Adrenal gland (tissue), 12 donors: Measurements from ENCODE around the gene NXN. TPM values are rescaled to one million over a fixed set of nuclear protein-coding genes. Genes with fewer than 3 reads are reported as not detected.
A peak's percentile ranks its signal among the peaks of the same experiment; 100 is the strongest.

Experiments
- DNase-seq, 7 donors: peaks; one replicate each; pipeline ENCODE4 v3.0.0-alpha.2; 2019 to 2020
- H3K27ac ChIP-seq, 5 donors: fragments of 200-600 bp; sonication (generic) in 4 of 5; 1 replicate in 3 of 5; 2 replicates in 2 of 5; pipeline versions ENCODE4 v1.5.1 to v1.8.0; 2016 to 2020; ENCODE audit warnings: mild to moderate bottlenecking in 1 of 5
- H3K27me3 ChIP-seq: fragments of 200-600 bp; 2 replicates; pipeline ENCODE4 v1.8.0; 2021
- H3K36me3 ChIP-seq, 2 donors: fragments of 200-600 bp; replicated peaks in 1 of 2; 1 replicate in 1 of 2; 2 replicates in 1 of 2; pipeline versions ENCODE4 v1.5.1 to v1.8.0; 2018 to 2022
- H3K4me1 ChIP-seq, 2 donors: fragments of 200-600 bp; replicated peaks in 1 of 2; 1 replicate in 1 of 2; 2 replicates in 1 of 2; pipeline versions ENCODE4 v1.5.1 to v1.8.0; 2018 to 2021
- H3K4me3 ChIP-seq, 4 donors: fragments of 200-600 bp; sonication (generic) in 3 of 4; one replicate each; pipeline ENCODE4 v1.5.1; 2016 to 2018
- H3K9me3 ChIP-seq, 3 donors: fragments of 200-600 bp; sonication (generic) in 1 of 3; replicated peaks in 1 of 3; 1 replicate in 2 of 3; 2 replicates in 1 of 3; pipeline versions ENCODE4 v1.5.1 to v1.8.0; 2016 to 2021
- POLR2A ChIP-seq, 2 donors: fragments of 450-650 bp; IDR thresholded peaks; one replicate each; pipeline ENCODE4 v1.6.1; 2017; ENCODE audit warnings: antibody characterized with exemption in 2 of 2, mild to moderate bottlenecking in 2 of 2, moderate library complexity in 1 of 2
- WGBS, 4 donors: extraction: QIAGEN DNeasy Blood & Tissue Kit in 2 of 4; methylation state at CpG; one replicate each; pipeline versions ENCODE4 v1.1.5 to v1.1.7; 2013 to 2017; 5-methylcytosine and 5-hydroxymethylcytosine counted together
- intact Hi-C, 2 donors: fragments of 100-400 bp; cut with DNase I; formaldehyde crosslinking; loops; one replicate each; pipeline versions ENCODE4 v1.14.1 to v1.15.0; 2022 to 2023
- polyA plus RNA-seq, 3 donors: library from polyadenylated mRNA; stranded (reverse); fragments of 200-250 nt in 2 of 3; fragments of 350-450 nt in 1 of 3; fragmentation: Illumina TruSeq in 1 of 3; extraction: RNeasy Lipid Tissue Mini Kit (QIAGEN cat#74804) in 1 of 3; gene quantifications; one replicate each; pipeline ENCODE4 v1.2.3, GENCODE V29; 2013 to 2014
- total RNA-seq, 9 donors: library from RNA; depleted of rRNA in 4 of 9; stranded (reverse); fragments of >200 nt in 4 of 9; fragments of 120-200 nt in 1 of 9; fragmentation: NEBNext Ultra II Directional in 1 of 9; extraction: Animal tissue kit (Norgen Biotek cat#: 25700) in 1 of 9; gene quantifications; one replicate each; pipeline versions ENCODE4 v1.1.0 to v1.2.4, GENCODE V29; 2013 to 2023
- TF ChIP-seq, protein P1 (sequence below), 6 experiments: fragments of 450-650 bp in 4 of 6; fragments of 200-600 bp in 2 of 6; sonication (generic) in 1 of 6; IDR thresholded peaks; 1 replicate in 5 of 6; 2 replicates in 1 of 6; pipeline versions ENCODE4 v1.5.1 to v1.8.0; 2016 to 2021; ENCODE audit warnings: antibody characterized with exemption in 6 of 6, mild to moderate bottlenecking in 2 of 6, moderate library complexity in 1 of 6
- donor health status: healthy with polysubstance abuse.
- donor health status: Bipolar disorder and iron deficiency.
- donor health status: DM: yes; HTN: yes; CAD: no.
- donor health status: DM: no; HTN: no; CAD: no.
- donor health status: DM: no; HTN: no; CAD: no.
- donor health status: DM: yes; HTN: yes; CAD: no.

Gene NXN
- total and polyA plus RNA-seq, 12 donors = 3.6 to 24.7 (median 10.9) TPM

DNA sequence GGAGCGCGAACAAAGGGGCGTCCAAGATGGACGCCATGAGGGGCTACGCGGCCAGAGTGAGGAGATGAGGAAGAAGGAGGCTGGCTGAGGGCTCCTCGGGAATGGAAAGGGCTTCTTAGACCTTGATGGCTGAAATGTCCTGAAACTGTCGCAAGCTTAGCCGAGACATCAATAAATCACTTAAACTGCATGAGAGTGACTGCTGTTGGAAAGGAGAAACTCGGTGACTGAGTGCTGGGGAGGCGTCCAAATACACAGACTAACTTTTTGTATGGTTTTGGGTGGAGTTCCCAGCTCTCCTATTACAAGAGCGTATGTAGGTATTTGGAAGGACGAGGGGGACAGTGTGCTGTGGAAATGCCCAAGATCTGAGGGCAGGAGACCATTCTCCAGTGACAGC is 226.2 kb downstream of the NXN start:
- Histone ChIP-seq H3K9me3 (no peaks in the 10 kb centered on the region), H3K4me3 (no peak overlapping the region), H3K4me1 (peaks cover 8 to 10% of the 10 kb centered on the region in 2 donors), H3K27ac (no peak overlapping the region), H3K27me3 (no peaks in the 10 kb centered on the region), H3K36me3 (peaks cover 0 to under 1% of the 10 kb centered on the region in 2 donors)
- no peak for TF ChIP-seq POLR2A (IDR thresholded peaks at IDR 0.05)
- TF ChIP-seq, protein P1, sequence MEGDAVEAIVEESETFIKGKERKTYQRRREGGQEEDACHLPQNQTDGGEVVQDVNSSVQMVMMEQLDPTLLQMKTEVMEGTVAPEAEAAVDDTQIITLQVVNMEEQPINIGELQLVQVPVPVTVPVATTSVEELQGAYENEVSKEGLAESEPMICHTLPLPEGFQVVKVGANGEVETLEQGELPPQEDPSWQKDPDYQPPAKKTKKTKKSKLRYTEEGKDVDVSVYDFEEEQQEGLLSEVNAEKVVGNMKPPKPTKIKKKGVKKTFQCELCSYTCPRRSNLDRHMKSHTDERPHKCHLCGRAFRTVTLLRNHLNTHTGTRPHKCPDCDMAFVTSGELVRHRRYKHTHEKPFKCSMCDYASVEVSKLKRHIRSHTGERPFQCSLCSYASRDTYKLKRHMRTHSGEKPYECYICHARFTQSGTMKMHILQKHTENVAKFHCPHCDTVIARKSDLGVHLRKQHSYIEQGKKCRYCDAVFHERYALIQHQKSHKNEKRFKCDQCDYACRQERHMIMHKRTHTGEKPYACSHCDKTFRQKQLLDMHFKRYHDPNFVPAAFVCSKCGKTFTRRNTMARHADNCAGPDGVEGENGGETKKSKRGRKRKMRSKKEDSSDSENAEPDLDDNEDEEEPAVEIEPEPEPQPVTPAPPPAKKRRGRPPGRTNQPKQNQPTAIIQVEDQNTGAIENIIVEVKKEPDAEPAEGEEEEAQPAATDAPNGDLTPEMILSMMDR (IDR thresholded peaks at IDR 0.05) = no peak
- DNase-seq = no peak
- intact Hi-C loops = no loop called here
- WGBS, 4 donors = 65 to 76% (median 72%) methylated on average over 13 of the region's 13 CpGs

DNA sequence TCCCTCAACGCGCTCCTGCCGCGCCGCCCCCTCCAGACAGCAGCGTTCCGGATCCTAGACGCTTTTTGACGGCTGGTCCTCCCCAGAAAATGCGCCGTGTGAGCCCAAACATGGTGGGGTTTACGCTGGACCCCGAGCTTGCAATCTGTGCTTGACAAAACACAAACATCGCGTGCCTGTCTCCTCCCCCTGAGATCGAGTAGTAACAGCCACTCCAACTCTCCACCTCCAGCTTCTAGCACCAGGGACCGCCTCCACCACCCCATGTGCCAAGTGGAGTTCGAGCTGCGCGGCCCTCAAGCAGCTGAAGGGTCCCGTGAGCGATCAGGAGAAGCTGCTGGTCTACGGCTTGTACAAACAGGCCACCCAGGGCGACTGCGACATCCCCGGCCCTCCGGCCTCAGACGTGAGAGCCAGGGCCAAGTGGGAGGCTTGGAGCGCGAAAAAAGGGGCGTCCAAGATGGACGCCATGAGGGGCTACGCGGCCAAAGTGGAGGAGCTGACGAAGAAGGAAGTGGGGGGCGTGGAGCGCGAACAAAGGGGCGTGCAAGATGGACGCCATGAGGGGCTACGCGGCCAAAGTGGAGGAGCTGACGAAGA is 226.9 kb downstream of the NXN start:
- Histone ChIP-seq H3K36me3 (peaks cover 0 to 4% of the 10 kb centered on the region in 2 donors), H3K9me3 (no peaks in the 10 kb centered on the region), H3K27ac (peak overlapping the region in 3 of 5 donors; percentile 23 to 84 (median 70)), H3K4me3 (peak overlapping the region in 3 of 4 donors; percentile 26 to 87 (median 49)), H3K4me1 (peaks cover 8 to 10% of the 10 kb centered on the region in 2 donors), H3K27me3 (no peaks in the 10 kb centered on the region)
- WGBS, 4 donors = 21 to 49% (median 24%) methylated on average over 18 to 43 of the region's 43 CpGs
- DNase-seq = peak; percentile 59 to 83 (median 74)
- intact Hi-C loops = no loop called here
- TF ChIP-seq POLR2A (IDR thresholded peaks at IDR 0.05) = no peak
- TF ChIP-seq, protein P1 (IDR thresholded peaks at IDR 0.05) = no peak

DNA sequence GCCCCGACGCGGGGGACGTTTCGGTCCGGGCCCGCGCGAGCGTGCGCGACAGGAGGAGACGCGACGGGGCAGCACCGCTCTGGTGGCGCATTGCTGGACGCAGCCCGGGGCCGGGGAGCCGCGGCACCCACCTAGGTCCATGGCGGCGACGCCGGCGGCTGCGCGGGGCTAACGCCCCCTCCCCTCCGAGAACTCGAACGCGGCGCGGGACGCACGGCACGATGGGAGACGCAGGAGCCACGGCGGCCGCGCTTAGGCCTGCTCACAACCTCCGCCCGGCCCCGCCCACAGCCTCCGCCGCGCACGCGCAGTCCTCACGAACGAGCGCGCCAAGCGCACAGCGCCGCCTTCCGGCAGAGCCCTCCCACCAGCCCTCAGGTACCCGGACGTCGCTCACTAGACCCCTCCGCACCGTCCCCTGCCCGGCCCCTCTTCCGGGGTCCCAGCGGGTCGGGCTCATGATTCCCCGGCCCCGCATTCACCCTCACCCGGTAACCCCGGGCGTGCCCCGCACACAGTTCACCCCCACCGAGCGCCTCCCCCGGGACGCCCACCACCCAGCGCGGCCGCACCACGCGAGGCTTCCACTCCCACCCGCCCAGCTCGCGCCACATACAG is 227.5 kb downstream of the NXN start, which contains the start of gene GEMIN4:
TSS of gene GEMIN4 (minus strand) at position 263 of the 618 bp plus-strand sequence. CDS start at position 141, 122 bp downstream.
- intact Hi-C loops = no loop called here
- peak; percentile 88 to 95 (median 92) for DNase-seq
- Histone ChIP-seq H3K4me1 (peaks cover 8 to 10% of the 10 kb centered on the region in 2 donors), H3K4me3 (peak within 1 kb of the TSS in 3 of 4 donors; percentile 42 to 87 (median 49)), H3K36me3 (peaks cover 0 to 10% of the 10 kb centered on the region in 2 donors), H3K27me3 (no peaks in the 10 kb centered on the region), H3K9me3 (no peaks in the 10 kb centered on the region), H3K27ac (peak within 1 kb of the TSS in 3 of 5 donors; percentile 23 to 84 (median 70))
- TF ChIP-seq POLR2A (IDR thresholded peaks at IDR 0.05) = peak; percentile 2 to 61
- TF ChIP-seq, protein P1 (IDR thresholded peaks at IDR 0.05) = peak; percentile 63 to 95 (median 90)
- 0 to 1% methylated on average over 73 to 86 of the region's 87 CpGs; no CpG with 5 or more reads in 2 of the 4 donors for WGBS, 4 donors

DNA sequence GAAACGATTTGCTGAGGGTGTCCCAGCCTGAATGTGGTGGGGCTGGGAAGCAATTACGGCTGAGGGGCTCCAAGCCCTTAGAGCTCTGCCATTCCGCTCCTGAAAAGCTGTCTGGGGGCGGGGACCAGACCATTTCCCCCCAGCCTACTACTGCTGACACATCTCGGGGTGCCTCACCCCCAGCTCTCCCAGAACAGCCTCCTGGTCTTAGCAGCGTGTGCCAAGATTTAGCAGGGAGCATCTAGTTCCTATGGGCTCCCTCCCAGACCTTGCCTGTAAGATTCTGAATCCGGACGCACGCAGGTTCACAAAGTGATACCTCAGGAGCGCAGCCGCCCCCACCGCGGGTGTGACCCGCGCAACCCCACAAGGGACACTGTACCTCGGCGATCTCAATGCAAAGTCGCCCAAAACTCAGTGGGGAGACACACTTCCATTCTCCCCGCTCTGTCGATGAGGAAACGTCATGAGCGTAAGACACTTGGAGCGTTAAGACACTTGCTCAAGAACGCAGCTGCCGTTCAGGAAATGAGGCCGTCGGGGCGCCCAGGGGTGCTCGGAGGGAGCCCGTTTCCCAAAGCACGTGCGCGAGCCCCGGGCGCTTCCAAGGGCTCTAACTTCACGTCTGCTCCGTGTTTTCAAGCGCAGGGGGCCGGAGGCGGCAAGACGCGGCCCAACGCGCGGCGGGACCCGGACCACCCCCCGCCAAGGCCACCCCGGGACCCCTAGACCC is 228.1 kb downstream of the NXN start:
- DNase-seq = peak in 5 of 7 donors; percentile 30 to 46 (median 44)
- intact Hi-C loops = no loop called here
- peaks cover 8 to 10% of the 10 kb centered on the region in 2 donors for H3K4me1 ChIP-seq
- peak overlapping the region in 3 of 5 donors; percentile 23 to 84 (median 70) for H3K27ac ChIP-seq
- H3K9me3 ChIP-seq = no peaks in the 10 kb centered on the region
- TF ChIP-seq, protein P1 (IDR thresholded peaks at IDR 0.05) = no peak
- TF ChIP-seq POLR2A (IDR thresholded peaks at IDR 0.05) = no peak
- peaks cover 0 to 16% of the 10 kb centered on the region in 2 donors for H3K36me3 ChIP-seq
- H3K4me3 ChIP-seq = peak overlapping the region in 3 of 4 donors; percentile 42 to 87 (median 49)
- H3K27me3 ChIP-seq = no peaks in the 10 kb centered on the region
- 1 to 9% (median 3%) methylated on average over 6 to 49 of the region's 49 CpGs for WGBS, 4 donors
